NCI-H526 (cell line): ENCODE measurements around the gene SYNJ2.

Source experiments
- DNase-seq, 2 experiments: peaks; one replicate each; lab custom pipeline; 2025; lab: John Stamatoyannopoulos, UW

The SYNJ2 gene

DNA sequence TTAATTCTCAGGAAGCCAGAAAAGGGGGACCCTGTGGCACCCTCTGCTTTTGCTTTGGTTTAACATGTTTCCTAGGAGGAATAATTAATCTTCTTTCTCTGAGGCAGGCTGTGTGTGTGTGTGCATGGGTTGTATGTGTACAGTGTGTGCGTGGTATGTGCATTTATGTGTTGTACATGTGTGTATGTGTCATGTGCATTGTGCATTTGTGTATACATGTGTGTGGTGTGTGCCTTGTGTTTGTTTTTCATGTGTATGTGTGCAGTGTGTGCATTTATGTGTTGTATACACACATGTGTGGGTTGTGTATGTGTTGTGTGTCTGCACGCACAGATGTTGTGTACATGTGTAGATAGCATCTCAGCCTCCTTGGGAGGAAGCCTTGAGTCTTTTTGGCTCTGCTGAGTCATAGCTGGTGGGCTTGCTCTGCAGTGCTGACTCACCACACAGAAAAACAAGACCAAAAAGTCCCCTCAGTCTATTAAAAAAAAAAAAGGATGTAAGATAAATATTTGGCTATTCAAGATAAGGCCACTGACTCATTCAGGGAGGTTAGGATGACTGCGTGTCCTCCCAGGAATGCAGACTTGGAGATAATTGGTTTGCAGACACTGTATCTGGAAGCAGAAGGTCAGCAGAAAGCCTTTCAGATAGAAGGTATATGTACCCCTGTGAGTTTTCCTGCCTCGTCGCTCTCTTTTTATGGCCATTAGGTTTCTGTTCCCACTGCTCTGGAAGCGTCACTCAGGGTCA lies 58.6 kb downstream of the SYNJ2 start:
- no peak for DNase-seq

DNA sequence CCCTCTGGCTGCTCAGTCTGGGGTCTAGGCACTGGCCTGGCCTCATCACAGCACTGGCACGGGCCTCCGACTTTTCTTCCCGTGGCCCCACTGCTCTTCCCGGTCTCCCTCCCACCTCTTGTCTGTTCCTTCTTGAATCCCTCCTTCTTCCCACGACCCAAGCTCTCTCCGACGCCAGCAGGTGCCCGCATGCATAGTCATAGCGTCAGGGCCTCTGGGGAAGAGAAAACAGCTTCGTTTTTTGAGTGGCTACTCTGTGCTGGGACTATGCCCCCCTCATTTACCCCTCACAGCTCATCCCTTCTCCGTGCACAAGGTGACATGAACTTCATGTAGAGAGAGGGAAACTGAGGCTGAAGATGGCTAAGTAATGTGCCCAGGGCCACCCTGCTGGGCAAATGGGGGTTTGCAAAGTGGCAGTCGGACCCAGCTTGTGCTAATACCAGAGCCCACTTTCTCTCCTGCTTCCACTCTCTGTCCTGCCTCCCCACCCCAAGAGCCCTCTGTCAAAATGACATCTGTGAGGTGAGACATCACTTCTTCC lies 59.2 kb downstream of the SYNJ2 start:
- DNase-seq = no peak

DNA sequence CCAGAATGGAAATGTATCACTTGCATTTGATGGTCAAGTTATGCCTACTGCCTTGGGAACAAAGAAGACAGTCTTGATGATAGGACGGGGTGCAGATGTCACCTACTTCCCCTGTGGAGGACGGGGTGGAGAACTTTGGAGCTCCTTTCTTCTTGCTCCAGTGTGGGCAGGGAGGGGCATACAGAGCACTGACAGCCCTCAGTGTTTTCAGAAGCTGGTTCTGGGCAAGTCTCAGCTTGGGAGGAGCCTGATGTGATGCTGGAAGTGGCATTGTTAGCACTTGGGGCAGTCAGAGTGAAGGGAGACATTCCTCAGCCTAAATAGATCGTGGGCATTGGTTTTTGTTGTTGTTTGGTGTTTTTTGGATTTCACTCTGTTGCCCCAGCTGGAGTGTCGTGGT lies 59.7 kb downstream of the SYNJ2 start:
- DNase-seq = no peak

DNA sequence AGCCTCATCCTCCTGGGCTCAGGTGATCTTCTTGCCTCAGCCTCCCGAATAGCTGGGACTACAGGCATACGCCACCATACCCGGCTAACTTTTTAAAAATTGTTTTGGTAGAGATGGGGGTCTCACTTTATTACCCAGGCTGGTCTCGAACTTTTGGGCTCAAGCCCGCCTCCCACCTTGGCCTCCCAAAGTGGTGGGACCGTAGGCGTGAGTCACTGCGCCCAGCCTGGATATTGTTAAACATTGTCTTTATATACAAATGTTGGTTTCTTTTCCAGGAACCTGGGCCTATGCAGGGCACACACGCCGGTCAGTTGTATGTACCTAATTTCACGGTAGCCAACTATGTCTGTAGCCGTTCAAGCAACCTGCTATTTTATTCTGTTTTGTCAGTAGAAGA lies 60.1 kb downstream of the SYNJ2 start:
- no peak for DNase-seq

DNA sequence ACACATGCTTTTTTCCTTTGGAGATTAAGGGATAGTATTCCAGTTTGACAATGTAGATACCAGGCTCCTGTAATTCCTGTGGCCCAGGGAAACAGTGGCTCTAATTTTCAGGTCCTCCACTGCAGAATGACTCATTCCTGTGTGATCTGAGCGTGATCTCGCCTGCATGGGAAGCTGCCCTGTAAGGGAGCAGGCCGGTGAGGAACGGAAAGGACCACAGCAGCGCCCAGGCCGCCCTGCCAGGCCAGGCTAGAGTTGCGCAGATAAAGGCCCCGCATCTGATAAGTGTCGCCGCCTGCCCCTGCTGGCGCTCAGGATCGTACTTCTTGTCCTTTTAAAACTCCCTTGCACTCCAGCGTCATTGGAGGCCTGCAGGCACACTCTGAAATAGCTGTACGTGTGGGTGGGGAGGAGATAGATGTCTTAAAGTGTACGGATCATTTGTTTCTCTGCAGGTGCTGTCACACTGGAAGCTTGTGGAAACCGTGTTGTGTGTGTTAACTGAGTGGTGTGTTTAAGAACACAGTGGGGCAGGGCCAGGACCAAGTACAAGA lies 60.7 kb downstream of the SYNJ2 start:
- no peak for DNase-seq

DNA sequence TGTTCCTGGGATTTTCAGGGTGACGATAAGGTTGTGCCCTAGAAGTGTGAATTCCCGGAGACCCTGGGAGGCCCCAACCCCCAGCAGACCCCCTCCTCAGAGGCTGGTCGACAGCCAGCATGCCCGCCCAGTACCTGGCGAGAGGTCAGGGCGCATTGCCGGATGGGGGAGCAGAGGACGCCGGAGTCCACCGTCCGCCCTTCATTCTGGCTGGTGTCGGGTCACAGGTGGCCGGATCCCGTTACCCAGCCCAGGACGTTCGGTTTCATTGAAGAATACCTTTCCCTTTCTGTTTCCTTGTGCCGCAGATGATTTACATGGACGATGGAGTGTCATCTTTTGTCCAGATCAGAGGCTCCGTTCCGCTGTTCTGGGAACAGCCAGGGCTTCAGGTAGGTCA lies 61.3 kb downstream of the SYNJ2 start:
- no peak for DNase-seq

DNA sequence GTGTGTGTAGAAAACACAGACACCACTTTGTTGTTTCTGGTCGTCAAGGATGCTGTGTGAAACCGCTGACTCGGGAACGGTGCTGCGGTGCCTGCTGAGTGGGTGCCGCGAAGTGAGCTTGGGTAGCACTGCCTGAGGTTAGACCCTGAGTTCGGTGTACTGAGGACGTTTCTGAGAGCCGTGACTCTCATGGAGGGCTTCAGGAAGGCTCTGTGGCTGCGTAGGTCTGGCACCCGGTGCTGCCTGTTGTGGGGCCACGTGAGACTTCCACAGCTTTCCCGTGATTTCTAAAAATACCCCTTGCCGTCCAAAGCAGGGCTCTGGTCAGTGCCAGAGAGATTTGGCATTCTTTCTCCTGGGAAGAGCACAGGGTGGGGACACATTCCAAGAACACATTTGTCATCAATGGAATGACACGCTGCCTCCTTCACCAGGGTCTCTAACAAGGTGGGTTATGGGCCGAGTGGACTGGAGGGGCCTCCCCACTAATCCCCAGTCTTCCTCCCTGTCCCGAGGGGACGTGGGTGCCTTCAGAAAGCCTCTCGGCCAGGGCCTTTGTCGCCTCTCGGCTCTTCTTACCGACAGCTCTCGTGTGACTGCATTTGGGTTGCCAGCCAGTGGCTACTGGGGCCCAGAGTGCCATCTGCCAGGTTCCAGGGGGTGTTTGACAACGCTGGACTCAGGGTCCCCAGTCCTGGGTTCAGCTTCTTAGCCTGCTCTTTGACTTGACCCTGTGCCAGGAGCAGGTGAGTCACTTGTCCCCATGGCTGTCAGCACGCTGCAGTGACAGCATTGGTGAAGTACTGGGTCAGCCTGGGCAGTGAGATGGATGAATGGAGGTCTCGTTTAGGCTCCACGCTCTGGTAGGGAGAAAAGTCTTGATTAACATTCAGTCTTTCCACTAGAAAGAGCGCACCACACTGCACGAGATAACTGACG lies 62.2 kb downstream of the SYNJ2 start:
- DNase-seq = no peak

DNA sequence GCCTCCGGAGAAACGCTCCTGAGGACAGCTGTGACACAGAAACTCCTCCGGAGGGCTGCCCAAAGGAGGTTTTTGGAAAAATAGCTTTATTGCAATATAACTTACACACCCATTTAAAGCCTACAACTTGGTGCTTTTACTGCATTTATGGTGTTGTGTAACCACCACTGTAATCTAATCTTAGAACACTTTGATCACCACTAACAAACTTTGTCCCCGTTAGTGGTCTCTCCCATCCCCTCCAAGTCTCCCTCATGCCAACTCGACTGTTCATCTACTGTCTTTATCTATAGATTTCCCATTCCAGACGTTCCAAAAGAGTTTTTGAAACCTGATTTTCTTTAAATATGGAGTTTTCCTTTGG lies 62.8 kb downstream of the SYNJ2 start:
- DNase-seq = no peak

DNA sequence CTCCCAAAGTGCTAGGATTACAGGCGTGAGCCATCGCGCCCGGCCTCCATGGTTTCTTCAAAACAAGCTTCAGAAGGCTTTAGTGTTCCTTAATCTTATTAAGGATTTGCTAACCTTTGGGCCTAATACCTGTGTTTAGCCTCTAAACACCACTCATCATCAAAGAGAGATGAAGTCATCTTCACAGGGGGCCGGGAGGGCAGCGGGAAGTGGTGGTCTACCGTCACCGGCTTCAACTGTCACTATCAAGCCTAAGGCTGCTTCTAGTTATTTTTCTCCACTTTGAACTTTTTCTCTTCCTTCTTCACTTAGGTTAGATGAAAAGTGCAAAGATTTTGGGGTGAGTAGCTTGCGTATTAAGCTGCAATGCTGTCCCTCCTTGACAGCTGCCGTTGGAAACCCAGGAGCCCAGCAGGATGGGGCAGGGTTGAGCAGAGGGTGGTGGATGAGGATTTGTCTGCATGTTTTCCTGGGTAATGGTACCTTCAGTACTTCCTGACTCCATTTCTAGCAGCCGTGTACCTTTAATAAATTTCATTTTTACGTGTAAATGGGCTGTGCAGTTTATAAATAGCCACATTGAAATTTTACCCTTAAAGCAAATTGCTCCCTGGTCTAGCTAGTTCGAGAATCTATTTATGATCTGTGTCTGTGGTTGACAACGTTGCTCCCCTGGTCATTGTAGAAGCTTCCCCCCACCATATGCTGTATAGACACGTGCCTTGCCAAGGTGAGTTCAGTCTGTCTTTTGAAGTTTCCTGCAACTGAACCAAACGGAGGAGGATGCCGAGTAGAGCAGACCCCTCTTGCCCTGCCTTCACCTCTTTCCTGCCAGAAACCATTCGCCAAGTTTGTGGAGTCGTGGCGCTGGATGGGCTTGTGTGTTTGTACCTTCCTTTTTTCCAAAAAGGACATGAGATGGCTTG lies 64.8 kb downstream of the SYNJ2 start:
- DNase-seq = no peak

DNA sequence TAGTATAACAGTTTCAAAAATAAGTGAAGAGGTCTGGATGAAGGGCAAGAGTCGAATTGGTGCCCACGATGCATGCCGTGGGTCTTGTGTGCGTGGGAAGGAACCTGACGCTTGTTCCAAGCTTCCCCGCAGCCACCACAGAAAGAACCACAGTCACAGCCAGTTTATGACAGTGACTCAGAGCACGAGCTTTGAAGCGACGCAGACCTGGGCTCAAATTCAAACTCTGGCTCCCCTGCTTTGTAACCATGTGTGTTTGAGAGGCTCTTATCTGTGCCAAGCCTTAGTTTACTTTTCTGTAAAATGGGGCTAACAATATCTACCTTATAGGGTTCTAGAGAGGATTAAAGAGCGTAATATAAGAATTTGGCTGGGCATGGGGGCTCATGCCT lies 65.5 kb downstream of the SYNJ2 start:
- no peak for DNase-seq

DNA sequence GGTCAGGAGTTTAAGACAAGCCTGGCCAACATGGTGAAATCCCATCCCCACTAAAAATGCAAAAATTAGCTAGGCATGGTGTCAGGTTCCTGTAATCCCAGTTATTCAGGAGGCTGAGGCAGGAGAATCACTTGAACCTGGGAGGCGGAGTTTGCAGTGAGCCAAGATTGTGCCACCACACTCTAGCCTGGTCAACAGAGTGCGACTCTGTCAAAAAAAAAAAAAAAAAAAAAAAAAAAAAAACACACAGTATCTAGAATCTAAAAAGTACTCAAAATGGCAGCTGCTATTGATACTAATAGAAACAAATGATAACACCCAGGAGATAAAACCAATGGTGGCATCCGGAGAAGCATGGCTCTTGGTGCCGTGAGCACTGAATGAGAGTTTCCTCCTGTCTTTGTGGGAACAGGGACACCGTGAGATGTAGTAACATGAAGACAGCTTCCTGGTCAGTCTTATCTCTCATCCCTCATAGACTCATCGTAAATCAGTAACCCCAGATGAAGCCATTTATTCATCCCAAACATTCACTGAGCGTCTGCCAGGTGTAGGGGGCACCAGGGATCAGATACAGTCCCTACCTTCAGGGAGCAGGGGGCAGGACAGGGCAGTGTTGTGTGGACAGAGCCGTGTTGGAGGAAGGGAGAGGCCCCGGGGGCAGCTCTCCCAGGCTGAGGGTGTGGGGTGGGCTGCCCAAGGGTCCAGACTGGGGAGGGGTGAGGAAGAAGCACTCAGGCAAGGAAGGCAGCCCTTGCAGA lies 66.1 kb downstream of the SYNJ2 start:
- no peak for DNase-seq

DNA sequence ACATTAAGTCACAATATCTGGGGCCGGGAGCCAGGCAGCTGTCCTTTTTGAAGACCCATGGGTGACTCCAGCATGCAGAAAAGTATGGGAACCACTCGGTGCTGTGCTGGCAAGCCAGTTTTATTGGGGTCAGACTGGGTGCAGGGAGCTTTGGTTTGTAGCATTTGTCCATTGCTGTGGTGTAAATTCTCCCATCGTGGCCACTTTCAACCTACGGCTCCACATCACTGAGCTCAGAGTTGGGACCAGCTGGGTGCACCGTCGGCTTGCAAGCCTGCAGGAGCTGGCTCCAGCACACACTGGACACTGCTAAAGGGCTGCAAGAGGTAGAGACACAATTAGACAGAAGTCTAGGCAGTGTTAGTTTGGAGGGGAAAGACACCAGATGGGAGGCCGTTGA lies 66.9 kb downstream of the SYNJ2 start:
- no peak for DNase-seq

DNA sequence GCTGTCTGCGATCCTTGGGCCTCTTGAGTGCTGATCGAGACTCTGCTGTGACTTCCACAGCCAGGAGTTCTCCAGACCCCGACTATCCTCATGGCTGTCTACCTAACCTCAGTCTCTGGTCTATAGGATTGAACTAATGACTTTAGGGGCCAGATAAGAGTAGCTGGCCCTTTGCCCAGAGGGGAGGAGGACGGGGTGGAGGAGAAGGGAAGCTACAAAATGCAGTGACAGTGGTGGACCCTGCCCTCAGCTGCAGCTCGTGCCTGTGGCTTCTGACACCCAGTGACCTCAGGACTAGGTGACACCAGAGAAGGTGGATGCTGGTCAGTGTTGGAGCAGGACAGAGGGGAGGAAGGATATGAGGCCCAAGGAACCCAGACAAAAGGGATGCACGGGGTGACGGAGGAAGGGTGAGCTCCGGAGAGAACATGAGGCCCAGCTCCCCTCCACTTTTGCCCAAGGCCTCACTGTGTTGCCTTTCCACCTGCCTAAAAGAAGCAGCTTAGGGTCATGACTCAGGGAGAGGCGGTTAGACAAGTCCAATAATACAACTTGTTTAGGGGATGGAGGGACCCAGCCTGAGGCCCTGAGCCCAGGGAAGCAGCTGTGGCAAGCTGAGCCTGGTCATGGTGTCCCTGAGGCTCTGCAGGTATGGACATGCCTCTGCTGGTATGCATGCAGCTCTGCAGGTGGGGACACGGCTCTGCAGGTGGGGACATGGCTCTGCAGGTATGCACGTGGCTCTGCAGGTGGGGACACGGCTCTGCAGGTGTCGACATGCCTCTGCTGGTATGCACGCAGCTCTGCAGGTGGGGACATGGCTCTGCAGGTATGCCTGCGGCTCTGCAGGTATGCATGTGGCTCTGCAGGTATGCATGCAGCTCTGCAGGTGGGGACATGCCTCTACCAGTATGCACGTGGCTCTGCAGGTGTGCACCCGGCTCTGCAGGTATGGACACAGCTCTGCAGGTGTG lies 67.7 kb downstream of the SYNJ2 start:
- no peak for DNase-seq

DNA sequence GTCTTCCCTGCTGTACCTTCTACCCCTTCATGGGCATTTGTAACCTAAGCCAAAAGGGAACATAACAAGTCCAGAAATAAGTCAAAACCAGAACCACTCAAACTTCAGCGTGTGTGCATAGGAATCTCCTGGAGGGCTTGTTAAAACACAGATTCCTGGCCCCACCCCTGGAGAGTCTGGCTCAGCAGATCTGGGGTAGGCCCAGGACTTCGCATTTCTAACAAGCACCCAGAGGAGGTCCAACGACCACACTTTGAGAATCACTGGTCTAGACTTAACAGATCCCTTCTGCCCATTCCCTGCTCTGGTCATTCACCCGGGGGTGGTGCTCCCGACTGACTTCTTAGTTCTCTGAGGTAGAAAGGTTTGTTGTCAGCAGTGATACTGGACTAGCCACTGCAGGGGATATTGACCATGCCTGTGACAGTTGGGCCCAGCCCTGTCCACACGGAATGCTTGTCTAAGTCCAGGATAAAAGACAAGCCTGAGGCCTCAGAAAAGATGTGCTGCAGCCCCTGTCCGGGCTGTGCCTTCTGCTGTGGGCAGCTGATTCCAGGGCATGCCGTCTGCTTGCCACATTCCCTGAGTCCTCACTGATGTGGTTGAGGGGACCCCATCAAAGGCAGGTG lies 68.6 kb downstream of the SYNJ2 start:
- DNase-seq = no peak

DNA sequence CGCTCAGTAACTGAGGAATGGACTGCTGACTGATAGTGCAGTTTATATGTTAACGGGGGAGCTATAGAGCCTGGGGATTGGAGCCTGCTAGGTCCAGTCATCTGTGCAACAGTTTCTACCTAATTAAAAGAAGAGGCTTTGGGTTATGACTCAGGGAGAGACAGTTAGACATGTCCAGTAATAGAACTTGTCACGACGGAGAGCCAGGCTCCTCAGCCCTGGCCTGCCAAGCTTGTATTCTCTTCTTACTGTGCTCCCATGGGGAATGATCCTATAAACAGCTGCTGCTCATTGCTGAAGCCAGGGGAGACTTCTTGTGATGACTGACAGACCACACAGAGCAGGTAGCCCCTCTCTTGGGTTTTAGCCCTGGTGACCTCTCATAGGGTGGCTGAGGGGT lies 69.3 kb downstream of the SYNJ2 start:
- no peak for DNase-seq

DNA sequence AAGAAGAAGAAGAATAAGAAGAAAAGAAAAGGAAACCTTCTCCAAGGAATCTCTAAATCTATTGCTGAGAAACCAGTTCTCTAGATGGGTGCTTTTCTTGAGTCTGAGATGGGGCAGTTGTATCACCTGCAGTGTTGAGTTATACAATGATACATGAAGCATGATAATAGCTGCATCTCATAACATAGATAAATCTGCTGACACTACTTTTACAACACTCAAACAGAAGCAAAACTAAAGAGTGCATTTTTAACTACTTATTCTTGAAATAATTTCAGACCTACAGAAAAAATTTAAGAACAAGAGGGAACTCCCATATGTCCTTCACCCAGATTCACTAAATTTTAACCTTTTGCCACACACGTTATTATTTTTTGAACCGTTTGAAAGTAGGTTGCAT lies 70.3 kb downstream of the SYNJ2 start:
- DNase-seq = no peak

DNA sequence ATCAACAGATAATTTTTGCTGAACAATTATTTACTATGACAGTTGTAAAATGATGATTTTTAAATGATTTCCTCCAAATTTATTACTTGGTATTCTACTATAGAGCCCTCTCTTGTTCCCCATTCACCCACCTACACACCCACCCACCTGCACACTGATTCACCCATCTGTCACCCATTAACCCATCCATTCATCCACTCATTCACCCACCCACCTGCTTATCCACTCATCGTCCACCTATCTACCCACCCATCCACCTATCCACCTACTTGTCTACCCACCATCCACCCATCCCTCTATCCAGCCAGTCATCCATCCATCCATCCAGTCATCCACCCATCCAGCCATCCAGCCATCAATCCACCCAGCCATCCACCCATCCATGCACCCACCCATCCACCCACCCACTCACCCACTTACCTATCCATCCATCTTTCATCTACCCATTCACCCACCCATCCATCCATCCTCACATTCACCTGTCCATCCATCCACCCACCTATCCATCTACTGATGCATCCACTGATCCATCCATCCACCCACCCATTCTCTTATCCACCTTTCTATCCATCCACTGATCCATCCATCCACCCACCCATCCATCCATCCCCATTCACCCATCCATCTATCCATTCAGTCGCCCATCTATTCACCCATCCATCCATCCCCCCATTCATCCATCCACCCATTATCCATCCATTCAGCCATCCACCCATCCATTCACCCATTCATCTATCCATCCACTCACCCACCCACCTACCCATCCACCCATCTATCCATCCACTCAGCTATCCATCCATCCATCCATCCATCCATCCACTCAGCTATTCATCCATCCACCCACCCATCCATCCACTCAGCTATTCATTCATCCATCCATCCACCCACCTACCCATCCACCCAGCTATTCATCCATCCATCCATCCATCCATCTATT lies 72.0 kb downstream of the SYNJ2 start:
- no peak for DNase-seq

DNA sequence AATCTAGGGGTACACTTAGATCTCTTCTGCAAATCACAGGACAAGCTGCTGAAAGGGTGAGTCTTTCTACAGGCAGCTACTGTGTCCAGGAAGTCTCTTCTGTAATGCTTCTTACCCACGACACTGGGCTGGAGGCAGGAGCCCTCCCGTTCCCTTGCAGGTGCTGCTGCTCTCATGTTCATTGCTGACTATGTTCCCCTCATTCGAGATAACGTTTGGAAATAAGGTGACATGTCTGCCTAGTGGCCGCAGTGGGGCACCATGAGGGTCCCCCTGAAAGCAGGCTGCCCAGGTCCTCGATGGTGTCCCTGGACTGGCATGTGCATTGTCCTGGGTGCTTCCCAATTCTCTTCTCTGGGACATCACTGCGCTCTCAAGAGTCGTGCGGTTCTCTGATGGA lies 74.7 kb downstream of the SYNJ2 start:
- DNase-seq = no peak
